Loucy (cell line): ENCODE results near the gene DACT2.

ENCODE experiments used
- EZH2phosphoT487 ChIP-seq: fragments of 200-600 bp; IDR thresholded peaks from 2 replicates; pipeline ENCODE4 v1.6.1; 2018; ENCODE audit warnings: antibody characterized with exemption, mild to moderate bottlenecking, moderate library complexity, borderline replicate concordance
- TF ChIP-seq, protein P1 (sequence below): fragments of 200-600 bp; sonication (generic); conservative IDR thresholded peaks from 2 replicates; pipeline ENCODE4 v1.5.1; 2014; ENCODE audit warnings: mild to moderate bottlenecking, antibody characterized with exemption, low read length

- TF ChIP-seq, protein P1, sequence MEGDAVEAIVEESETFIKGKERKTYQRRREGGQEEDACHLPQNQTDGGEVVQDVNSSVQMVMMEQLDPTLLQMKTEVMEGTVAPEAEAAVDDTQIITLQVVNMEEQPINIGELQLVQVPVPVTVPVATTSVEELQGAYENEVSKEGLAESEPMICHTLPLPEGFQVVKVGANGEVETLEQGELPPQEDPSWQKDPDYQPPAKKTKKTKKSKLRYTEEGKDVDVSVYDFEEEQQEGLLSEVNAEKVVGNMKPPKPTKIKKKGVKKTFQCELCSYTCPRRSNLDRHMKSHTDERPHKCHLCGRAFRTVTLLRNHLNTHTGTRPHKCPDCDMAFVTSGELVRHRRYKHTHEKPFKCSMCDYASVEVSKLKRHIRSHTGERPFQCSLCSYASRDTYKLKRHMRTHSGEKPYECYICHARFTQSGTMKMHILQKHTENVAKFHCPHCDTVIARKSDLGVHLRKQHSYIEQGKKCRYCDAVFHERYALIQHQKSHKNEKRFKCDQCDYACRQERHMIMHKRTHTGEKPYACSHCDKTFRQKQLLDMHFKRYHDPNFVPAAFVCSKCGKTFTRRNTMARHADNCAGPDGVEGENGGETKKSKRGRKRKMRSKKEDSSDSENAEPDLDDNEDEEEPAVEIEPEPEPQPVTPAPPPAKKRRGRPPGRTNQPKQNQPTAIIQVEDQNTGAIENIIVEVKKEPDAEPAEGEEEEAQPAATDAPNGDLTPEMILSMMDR: no peak
- no peak for TF ChIP-seq EZH2phosphoT487
Observed at GRCh38 chr6:168365422-168366165, 46.0 kb upstream of the DACT2 start.
